GM12891 (cell line): Measurements from ENCODE around the gene FNDC5.

Source experiments
- PAX5 ChIP-seq: IDR thresholded peaks from 2 replicates; pipeline ENCODE4 v1.6.1; 2011; ENCODE audit warnings: low read length, moderate library complexity, mild to moderate bottlenecking; ENCODE audit not compliant: insufficient read depth, severe bottlenecking
- POLR2A ChIP-seq: IDR thresholded peaks from 2 replicates; pipeline ENCODE4 v1.6.1; 2011; ENCODE audit warnings: low read depth, low read length, control low read depth
- POLR2AphosphoS5 ChIP-seq: IDR thresholded peaks from 2 replicates; pipeline ENCODE4 v1.6.1; 2011; ENCODE audit warnings: low read depth, low read length, control low read depth
- TAF1 ChIP-seq: IDR thresholded peaks from 2 replicates; pipeline ENCODE4 v1.6.1; 2011; ENCODE audit warnings: low read depth, low read length, control low read depth

DNA sequence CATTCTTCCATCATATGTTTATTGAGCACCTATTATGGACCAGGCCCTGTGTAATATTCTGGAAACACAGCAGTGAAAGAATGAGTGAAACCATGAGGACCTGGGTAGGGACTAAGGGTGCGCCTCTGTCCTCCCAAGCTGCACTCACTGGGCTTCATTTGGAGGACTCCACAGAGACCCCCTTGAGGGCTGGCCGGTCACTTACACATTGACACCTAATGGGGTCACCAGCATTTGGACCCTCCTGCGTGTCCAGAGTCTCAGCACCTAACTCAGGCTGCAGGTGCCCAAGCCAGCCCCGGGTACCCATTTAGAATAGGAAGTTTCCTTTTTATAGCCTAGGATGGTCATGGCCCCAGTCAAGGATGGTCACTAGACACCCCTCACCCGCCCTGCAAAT, 2.8 kb upstream of the FNDC5 start:
- TF ChIP-seq POLR2A: no peak
- no peak for TF ChIP-seq POLR2AphosphoS5
- TF ChIP-seq TAF1: no peak
- no peak for TF ChIP-seq PAX5
